Fibroblast of lung (primary cell): ENCODE data around the gene KCNK2.

Experiments used
- EZH2 ChIP-seq: IDR thresholded peaks from 2 replicates; pipeline ENCODE4 v1.5.1; 2012; ENCODE audit warnings: low read length, control low read depth, mild to moderate bottlenecking; ENCODE audit errors: missing control alignments
- TF ChIP-seq, protein P1 (sequence below), 2 donors: IDR thresholded peaks in 1 of 2; conservative IDR thresholded peaks in 1 of 2; 1 replicate in 1 of 2; 2 replicates in 1 of 2; pipeline ENCODE4 v1.5.1; 2011 to 2012; ENCODE audit warnings: low read length in 2 of 2, control low read depth in 1 of 2, inconsistent platforms in 1 of 2, low read depth in 1 of 2, mild to moderate bottlenecking in 1 of 2

DNA sequence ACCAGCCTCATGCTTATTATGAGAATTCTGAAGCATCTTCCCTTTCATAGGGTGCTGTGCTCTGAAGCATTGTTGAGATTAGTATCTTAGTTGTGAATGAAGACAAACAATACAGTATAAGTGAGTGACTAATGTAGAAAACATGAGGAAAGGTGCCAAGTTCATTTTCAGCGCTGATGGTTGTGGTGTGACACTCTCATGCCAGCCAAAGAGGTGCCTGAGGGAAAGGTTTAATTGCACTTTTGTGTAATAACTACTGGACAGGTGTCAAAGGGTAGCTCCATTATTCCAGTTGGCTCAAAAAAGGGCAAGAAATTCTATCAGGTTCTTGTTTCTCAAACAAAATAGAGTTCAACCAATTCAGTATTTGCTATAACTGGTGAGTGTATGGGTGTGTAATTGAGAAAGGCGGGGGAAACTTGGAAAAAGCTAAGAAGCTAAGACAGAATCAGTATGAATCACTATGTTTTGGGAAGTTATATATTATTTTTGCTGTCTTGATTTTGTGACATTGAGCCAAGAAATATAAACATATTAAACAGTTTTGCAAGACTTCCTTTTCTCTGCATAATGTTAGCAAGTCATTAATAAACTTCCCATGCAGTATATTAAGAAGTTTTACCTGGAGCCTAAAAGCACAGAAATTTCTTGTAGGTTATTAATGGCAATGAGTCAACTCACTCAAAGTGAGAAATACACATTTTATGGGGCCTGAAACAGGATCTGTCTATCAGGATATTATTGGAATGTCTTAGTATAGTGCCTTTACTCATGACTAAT lies 31.8 kb downstream of the KCNK2 start:
- TF ChIP-seq, protein P1, sequence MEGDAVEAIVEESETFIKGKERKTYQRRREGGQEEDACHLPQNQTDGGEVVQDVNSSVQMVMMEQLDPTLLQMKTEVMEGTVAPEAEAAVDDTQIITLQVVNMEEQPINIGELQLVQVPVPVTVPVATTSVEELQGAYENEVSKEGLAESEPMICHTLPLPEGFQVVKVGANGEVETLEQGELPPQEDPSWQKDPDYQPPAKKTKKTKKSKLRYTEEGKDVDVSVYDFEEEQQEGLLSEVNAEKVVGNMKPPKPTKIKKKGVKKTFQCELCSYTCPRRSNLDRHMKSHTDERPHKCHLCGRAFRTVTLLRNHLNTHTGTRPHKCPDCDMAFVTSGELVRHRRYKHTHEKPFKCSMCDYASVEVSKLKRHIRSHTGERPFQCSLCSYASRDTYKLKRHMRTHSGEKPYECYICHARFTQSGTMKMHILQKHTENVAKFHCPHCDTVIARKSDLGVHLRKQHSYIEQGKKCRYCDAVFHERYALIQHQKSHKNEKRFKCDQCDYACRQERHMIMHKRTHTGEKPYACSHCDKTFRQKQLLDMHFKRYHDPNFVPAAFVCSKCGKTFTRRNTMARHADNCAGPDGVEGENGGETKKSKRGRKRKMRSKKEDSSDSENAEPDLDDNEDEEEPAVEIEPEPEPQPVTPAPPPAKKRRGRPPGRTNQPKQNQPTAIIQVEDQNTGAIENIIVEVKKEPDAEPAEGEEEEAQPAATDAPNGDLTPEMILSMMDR (conservative IDR thresholded peaks at IDR 0.05 in 1 of 2, IDR thresholded peaks at IDR 0.05 in 1 of 2; ENCODE audit: low read depth in 1 of 2, low read length in 2 of 2) = no peak
- no peak for TF ChIP-seq EZH2
